ENCODE data around the gene CCDC12. TPM values are rescaled to one million over a fixed set of nuclear protein-coding genes. Genes with fewer than 3 reads are reported as not detected.
A peak's percentile ranks its signal among the peaks of the same experiment; 100 is the strongest.
"Not testable (repeated sequence)": the region's sequence is repeated elsewhere in the genome, so short reads cannot be mapped to it uniquely, and the experiment has no call there.

CCDC12 gene
- total RNA-seq, 1 donor from 2014 or later = 35.6 TPM

DNA sequence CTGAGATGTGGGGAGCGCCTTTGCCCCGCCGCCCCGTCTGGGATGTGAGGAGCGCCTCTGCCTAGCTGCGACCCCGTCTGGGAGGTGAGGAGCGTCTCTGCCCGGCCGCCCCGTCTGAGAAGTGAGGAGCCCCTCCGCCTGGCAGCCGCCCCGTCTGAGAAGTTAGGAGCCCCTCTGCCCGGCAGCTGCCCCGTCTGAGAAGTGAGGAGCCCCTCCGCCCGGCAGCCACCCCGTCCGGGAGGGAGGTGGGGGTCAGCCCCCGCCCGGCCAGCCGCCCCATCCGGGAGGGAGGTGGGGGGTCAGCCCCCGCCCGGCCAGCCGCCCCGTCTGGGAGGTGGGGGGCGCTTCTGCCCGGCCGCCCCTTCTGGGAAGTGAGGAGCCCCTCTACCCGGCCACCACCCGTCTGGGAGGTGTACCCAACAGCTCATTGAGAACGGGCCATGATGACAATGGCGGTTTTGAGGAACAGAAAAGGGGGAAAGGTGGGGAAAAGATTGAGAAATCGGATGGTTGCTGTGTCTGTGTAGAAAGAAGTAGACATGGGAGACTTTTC, 12.4 kb downstream of the CCDC12 start:
- intact Hi-C loops (cut with DNase I); DNase-seq (ENCODE audit: low spot score): not testable (repeated sequence)

DNA sequence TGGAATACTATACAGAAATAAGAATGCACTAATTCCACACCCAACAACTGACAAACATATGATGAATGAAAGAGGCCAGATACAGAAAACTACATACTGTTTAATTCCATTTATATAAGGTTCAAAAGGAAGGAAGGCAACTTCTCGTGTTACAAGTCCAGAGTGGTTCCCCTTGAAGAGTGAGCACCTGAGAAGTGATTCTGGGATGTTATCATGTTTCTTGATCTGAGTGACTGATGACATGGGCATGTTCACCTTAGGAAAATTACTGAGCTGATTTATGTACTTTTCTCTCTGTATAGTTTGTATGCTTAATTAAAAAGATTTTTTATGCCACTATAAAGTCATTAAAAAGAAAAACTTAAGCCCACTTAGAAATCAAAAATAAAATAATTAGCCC, 13.6 kb downstream of the CCDC12 start:
- intact Hi-C loops (cut with DNase I) = no loop called here
- DNase-seq (ENCODE audit: low spot score) = no peak

DNA sequence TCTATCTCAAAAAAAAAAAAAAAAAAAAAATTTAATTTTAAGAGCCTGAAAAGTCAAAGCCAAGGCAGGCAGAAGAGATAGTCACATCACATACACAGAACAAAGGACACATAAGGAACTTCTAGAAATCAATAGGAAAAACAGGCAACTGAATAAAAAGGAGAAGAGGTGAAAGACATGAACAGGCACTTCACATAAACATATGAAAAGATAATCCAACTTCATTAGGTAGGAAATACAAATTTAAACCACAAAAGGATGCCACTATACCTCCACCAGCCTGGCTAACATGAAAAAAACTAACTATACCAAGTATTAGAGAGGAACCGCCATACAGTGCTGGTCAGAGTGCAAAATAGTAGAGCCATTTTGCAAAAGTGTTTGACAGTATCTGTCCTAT, 14.1 kb downstream of the CCDC12 start:
- DNase-seq (ENCODE audit: low spot score) = no peak
- intact Hi-C loops (cut with DNase I) = no loop called here

DNA sequence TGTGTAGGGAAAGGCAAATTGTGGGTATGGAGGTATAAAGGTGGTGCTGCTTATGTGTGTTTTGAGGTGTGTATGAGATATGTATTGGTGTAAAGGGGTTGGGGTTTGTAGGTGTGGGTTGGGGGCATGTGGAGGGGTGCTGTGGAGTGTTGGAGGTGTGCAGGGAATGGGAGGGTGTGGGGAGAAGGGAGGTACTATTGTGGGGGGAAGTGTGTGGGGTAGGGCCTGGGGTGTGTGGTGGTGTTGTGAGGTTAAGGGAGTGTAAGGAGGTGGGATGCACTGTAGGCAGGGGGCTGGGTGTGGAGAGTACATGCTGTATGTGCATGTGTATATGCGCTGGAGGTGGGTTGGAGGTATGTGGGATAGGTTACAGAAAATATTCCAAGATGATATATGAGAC, 15.7 kb downstream of the CCDC12 start:
- intact Hi-C loops (cut with DNase I) = no loop called here
- no peak for DNase-seq (ENCODE audit: low spot score)

DNA sequence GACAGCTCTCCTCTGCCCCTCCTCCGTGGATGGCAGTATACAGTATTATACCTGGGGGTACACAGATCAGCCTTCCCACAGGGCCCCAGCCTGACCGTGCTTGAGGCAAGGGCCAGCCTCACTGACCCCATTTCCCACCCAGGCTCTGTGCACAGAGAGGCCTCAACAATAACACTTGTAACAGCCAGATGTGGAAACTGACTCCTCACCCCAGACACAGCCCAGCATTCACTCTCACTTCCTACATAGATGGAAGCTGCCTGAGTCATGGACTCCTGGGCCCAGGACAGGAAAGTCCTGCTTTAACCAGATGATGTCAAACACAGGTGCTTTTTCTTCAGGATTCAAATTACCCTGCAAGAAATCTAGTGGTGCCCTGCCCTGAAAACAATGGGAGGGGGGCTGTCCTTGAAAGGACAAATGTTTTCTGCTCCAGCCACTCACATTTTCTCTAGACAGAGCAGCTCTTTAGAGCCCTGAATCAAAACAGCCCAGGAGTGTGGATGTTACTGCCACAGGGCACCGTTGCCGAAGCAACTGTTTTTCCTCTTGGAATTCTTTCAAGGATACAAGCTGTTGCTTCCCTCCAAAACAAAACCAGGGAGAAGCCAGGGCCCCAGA, 16.4 kb downstream of the CCDC12 start:
- no peak for DNase-seq (ENCODE audit: low spot score)
- intact Hi-C loops (cut with DNase I) = no loop called here

DNA sequence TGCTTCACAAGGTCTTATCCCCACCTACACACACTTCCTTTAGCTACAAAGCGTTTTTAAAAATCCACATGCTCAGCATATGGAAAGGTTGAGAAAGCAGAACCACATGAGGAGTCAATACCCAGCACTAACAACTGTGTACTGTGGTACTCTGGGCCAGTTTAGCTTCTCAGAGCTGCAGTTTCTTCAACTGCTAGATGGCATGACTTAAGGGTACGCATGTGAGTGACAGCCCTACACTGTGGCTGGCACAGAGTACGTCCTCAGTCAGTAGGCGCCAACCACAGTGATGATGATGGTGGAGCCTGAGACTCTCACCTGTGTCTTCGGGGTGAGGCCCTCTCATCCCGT, 17.4 kb downstream of the CCDC12 start:
- DNase-seq (ENCODE audit: low spot score) = no peak
- intact Hi-C loops (cut with DNase I) = no loop called here

DNA sequence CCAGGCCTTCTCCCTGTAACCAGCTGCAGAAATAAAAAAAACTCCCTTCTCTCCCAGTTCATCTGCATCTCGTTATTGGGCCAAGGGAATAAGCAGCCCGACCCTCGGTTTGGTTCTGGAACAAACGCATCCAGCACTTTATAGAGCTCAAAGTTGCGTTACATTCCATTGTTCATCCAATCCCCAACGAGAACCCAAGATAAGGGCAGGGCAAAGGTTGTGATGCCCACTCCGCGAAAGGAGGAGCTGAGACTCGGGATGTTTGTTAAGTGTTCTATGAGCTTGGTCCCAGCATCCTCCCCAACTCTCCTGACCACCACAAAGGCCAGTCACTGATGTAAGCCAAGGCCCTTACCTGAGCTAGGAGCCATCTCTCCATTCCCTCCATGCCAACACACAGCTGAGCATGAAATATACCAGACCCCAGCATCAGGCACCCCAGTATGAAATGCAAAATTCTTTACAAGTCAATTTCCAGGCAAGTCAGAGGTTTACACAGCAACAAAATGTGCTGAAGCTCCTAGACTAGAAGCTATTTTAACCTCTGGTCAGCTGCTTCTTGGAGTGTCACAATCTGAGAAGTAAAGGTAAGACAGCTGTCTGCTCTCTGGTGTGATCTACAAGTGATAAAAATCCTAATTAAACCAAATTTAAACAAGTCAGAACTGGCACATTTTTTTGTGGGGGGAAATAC, 17.9 kb downstream of the CCDC12 start:
- intact Hi-C loops (cut with DNase I) = no loop called here
- DNase-seq (ENCODE audit: low spot score) = no peak

DNA sequence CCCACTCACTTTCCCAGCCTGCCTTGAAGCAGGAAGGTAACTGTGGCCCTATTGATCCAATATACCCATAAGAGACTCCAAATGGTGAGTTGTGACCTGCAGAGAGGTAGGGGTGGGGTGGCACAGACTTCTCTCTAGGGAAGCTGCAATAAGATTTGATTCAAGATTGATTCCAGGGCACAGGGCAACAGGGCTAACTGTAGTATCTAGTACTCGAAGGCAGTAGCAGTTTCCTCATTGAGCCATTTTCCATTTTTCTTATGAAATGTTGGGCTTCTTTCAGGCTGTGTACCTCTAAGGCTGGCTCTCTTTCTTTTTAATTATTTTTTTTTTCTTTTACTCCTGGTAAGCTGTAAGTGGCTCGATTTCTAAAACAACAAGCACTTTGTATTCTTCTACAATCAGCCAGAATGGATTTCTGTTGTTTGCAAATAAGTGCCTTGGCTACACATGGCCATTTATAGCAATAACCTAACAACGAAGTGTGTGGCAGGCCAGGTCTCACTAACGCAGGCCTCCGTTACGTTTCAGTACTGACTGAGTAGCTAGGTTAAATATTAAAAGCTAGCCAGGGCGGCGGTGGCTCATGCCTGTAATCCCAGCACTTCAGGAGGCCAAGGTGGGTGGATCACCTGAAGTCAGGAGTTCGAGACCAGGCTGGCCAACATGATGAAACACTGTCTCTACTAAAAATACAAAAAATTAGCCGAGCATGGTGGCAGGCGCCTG, 19.3 kb downstream of the CCDC12 start:
- no peak for DNase-seq (ENCODE audit: low spot score)
- intact Hi-C loops (cut with DNase I) = no loop called here

DNA sequence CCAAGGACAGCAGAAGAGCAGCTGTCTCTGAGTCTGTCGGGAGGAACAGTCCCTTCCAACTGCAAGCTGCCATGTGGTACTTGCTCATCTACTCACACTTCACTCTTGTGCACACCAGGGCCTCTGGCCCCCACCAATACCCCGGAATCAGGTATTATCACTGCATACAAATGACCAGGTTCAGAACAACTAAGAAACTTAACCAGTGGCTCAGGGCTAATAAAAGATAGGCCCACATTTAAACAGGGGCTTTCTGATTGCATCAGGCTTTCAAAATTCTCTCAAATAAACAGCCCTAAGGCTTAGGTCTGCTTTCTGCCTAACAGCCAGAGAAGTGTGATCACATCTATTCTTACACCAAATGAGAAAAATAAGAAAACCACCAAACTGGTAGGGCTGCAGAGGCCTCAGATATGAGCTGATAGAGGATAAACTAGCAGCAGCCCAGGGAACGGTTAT, 20.7 kb downstream of the CCDC12 start:
- no peak for DNase-seq (ENCODE audit: low spot score)
- intact Hi-C loops (cut with DNase I) = no loop called here

DNA sequence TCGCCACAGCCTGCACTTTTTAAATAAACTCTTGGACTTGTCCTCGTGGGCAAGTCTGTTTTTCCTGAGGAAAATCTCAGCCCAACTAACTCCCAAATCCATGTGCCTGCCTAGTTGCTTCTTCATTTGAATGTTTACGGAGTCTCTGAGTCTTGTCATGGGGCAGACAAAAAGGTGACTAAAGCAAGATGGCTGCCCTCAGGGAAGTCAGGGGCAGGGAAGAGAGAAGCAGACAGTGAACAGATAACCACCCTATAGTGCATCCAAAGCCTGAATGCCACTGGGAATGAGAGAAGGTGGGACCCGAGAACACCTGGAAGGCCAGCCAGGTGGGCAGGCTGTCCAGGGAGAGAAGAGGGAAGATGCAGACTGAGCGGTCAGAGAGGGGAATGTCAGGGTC, 21.4 kb downstream of the CCDC12 start:
- DNase-seq (ENCODE audit: low spot score) = no peak
- intact Hi-C loops (cut with DNase I) = no loop called here

DNA sequence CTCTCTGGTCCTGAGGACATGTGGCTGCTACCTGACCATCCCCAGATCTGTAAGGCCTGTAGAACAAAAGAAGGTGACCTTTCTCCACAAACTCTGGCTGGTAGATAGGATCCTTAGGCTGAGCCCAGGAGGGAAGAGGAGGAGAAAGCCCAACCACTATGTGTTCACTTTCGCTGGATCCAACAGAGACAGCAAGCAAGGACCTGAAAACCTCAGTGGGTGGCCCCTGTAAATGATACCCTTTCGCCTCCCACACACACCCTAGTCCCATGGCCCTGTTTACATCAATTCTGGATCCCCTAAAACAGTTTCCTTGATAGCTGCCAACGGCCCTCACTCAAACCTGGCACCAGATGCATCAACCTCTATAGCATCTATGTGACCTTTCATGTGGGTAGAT, 22.4 kb downstream of the CCDC12 start:
- intact Hi-C loops (cut with DNase I) = no loop called here

DNA sequence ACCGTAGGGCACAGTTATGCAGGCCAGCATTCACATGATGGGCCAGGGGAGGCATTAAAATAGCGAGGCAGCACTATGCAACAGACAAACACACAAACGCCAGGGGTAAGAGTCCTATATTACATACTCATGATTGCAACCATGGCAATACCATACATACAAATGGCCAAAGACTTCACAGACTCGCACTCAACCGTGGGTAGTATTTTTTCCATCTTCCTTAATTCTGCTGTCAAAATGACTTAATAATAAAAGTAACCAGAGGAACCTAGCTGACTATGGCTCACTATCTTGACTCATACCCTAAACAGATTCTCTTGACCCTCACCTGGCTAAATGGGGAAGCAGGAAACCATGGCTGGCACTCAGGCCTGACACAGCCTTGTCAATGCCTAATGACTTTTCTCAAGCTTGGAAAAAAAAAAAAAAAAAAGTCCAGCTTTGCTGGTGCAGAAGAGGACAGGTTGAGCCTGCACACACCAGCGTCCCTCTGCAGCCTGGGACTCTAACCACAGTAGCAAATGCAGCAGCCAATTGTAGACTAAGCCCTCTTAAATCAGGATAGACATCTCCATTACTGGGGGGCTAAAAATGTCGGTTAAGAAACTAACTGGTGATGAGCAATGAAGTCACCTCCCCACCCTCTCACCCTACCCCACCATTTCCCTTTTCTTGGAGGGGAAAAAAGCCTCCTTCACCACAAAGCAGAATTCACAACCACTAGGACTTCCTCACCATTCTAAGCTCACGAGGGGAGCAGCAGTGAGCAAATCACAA, 23.1 kb downstream of the CCDC12 start:
- no peak for DNase-seq (ENCODE audit: low spot score)
- intact Hi-C loops (cut with DNase I) = no loop called here

More for the DNA sequence above, 22.4 kb downstream of the CCDC12 start:
- no peak for DNase-seq (ENCODE audit: low spot score)

DNA sequence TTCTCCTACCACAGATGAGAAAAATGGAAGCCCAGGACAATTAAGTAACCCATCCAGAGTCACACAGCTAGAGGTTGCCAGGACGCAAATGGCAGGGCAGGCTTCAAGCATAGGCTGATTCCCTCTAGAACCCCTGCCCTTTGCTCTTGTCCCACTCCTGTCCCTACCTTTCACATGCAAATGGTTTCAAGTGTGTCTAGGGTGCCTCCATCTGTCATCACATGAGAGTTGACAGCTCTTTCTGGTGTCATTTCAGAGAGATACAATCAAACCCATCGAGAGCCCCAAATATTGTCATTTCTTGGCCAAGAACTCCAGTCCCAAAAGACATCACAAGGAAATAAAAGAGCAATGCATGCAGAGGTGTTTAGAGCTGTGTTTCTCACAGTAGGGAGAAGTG, 23.7 kb downstream of the CCDC12 start:
- intact Hi-C loops (cut with DNase I) = no loop called here
- no peak for DNase-seq (ENCODE audit: low spot score)

DNA sequence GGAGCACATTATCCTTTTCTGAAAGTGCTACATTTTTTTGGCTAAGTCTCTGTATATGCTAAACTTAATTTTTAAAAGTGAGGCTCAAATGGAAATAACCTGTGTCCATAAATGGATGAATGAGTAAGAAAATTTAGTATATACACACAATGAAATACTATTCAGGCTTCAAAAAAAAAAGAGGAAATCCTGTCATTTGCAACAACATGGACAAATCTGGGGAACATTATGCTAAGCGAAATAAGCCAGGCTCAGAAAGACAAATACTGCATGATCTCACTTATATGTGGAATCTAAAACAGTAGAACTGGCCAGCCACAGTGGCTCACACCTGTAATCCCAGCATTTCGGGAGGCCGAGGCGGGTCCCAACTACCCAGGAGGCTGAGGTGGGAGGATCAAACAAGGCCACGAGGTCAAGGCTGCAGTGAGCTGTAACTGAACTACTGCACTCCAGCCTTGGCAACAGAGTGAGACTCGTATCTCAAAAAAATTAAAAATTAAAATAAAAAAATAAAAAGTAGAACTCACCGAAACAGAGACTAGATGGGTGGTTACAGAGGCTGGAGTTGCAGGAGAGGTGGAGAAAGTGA, 25.8 kb downstream of the CCDC12 start:
- intact Hi-C loops (cut with DNase I) = no loop called here
- no peak for DNase-seq (ENCODE audit: low spot score)

DNA sequence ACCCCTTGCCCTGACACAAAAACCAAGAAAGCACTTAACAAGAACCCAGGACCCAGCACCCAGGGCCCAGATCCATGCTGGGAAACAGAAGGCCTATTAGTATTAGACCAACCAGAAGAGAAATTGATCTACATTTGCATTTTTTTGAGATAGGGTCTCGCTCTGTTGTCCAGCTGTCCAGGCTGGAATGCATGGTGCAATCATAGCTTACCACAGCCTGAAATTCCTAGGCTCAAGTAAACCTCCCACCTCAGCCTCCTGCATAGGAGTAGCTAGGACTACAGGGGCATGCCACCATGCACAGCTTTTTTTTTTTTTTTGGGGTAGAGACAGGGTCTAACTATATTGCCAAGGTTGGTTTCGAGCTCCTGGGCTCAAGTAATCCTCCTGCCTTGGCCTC, 26.4 kb downstream of the CCDC12 start:
- intact Hi-C loops (cut with DNase I) = no loop called here
- no peak for DNase-seq (ENCODE audit: low spot score)

DNA sequence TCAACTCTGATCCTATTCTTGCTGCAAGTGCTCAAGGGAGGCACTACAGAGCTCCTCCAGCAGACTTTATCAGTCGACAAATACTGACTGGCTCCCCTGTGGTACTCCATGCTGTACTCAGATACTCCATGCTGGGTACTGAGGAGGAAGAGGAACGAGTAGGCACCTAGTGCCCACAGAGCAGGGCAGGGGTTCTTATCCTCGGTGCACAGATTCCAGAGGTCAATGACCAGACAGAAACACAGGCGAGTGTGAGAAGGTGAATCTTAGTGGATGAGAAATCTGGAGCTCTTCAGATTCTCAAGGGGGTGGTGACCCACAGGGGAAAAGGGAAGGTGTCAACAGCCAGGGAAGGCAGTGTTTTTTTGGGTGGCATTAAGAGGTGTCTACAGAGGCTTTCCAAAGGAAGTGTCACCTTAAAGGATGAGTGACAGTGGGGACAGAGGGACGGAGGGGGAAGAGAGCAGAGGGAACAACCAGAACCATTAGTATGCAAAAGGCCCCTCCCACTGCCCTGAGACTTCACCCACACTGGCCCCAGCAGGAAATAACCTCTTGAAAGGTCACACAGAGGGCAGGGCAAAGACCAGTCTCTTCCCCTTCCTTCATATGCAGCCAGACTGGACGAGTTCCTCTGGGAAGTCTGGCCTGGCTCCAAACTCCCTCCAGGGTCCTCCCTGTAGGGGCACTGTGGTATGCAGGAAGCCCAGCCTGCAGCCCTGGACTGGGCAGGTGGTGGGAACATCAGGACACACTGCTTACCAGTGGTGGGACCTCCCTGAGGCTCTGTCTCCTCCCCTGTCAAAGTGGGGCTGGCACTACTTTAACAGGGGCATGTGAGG, 27.5 kb downstream of the CCDC12 start:
- intact Hi-C loops (cut with DNase I) = loop anchor here (2.0 kb wide), 1 partner anchor 28 kb away; the partner anchor contains the start of gene CCDC12
- DNase-seq (ENCODE audit: low spot score) = no peak

DNA sequence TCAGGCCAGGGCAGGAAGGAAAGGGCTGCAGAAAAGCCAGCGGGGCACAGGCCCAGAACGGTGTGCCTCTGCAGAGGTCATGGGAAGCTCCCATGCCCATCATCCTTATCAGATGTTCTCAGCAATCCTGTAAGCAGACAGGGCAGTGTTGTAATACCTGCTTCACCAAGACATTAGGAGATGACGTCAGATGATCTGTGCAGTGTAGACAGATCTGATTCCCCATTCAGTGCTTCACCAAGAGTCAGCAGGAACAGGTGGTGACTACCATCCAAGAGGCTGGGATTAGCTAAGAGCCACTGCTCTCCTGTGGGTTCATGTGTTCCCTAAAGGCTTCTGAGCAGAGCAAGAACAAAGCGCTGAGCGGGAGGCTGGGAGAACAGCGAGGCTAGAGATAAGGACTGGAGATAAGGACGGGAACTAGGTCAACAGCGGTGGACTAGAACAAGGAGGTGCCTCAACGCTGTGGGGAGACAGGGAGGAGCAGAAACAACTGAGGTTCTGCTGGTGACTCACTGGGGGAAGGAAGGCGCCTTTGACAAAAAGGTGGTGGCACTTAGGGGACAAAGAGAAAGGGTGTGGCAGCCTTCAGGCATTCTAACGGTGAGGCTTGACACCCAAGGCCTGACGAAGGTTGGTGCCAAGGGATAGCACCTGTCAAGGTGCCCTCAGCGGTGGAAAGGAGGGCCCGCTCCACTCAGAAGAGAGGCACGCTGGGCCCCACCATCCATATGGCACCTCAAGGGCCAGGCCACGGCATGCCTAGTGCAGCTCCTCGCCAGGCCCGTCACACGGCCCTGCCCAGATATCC, 28.4 kb downstream of the CCDC12 start:
- DNase-seq (ENCODE audit: low spot score) = peak; percentile 85
- intact Hi-C loops (cut with DNase I) = loop anchor here (2.0 kb wide), 1 partner anchor 29 kb away; the partner anchor contains the start of gene CCDC12

DNA sequence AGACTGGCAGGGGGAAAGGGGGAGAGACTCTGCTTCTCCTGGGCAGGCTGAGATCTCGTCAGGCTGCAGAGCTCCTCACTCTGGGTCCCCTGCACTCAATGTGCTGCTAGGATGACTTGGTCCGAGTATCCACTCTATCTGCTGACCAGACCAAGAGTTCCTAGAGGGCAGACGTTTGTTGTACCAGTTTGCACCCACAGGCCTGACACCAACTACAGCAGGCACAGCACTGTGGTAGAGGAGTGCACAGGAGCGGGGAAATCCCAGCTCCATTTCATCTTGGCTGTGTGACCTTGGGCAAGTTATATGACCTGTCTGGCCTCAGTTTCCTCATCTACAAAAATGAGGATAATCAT, 29.0 kb downstream of the CCDC12 start:
- peak; percentile 67 for DNase-seq (ENCODE audit: low spot score)
- intact Hi-C loops (cut with DNase I) = no loop called here
